Activated effector memory CD4-positive, alpha-beta T cell treated with anti-CD3 and anti-CD28 coated beads, Interleukin-2, amount 50 U/mL, for 16 hours (primary cell): ENCODE data around the gene GFOD1.
A peak's percentile ranks its signal among the peaks of the same experiment; 100 is the strongest.

Experiments used
- DNase-seq: peaks from one replicate; pipeline ENCODE4 v3.0.0-alpha.2; 2020

GFOD1 gene

GRCh38 chr6:13487122-13488014, at the start of gene GFOD1:
GFOD1 (minus strand) TSS chr6:13487600; CDS start chr6:13486890, 710 bp downstream.
- peak; percentile 91 for DNase-seq

GRCh38 chr6:13536796-13537526, 49.6 kb upstream of the GFOD1 start:
- no peak for DNase-seq

- no peak for DNase-seq
Observed at GRCh38 chr6:13535306-13535705, 47.9 kb upstream of the GFOD1 start.

- DNase-seq, result no peak
Observed at GRCh38 chr6:13534536-13534935, 47.1 kb upstream of the GFOD1 start.

- DNase-seq, result no peak
Observed at GRCh38 chr6:13531956-13532355, 44.6 kb upstream of the GFOD1 start.

GRCh38 chr6:13528777-13529343, 41.5 kb upstream of the GFOD1 start:
- no peak for DNase-seq

GRCh38 chr6:13528232-13528631, 40.8 kb upstream of the GFOD1 start:
- no peak for DNase-seq

GRCh38 chr6:13527671-13528056, 40.3 kb upstream of the GFOD1 start:
- no peak for DNase-seq

GRCh38 chr6:13526727-13527670, 39.6 kb upstream of the GFOD1 start:
- DNase-seq, result no peak

GRCh38 chr6:13526357-13526726, 38.9 kb upstream of the GFOD1 start:
- no peak for DNase-seq

GRCh38 chr6:13524801-13525508, 37.6 kb upstream of the GFOD1 start:
- no peak for DNase-seq

- no peak for DNase-seq
Observed at GRCh38 chr6:13523826-13524622, 36.6 kb upstream of the GFOD1 start.

GRCh38 chr6:13522656-13523055, 35.3 kb upstream of the GFOD1 start:
- no peak for DNase-seq

GRCh38 chr6:13519839-13520238, 32.4 kb upstream of the GFOD1 start:
- DNase-seq, result no peak

GRCh38 chr6:13517116-13517515, 29.7 kb upstream of the GFOD1 start:
- DNase-seq, result no peak

GRCh38 chr6:13515912-13516311, 28.5 kb upstream of the GFOD1 start:
- DNase-seq, result no peak

- no peak for DNase-seq
Observed at GRCh38 chr6:13513626-13514502, 26.5 kb upstream of the GFOD1 start.

- DNase-seq, result no peak
Observed at GRCh38 chr6:13512900-13513299, 25.5 kb upstream of the GFOD1 start.

GRCh38 chr6:13511913-13512717, 24.7 kb upstream of the GFOD1 start:
- no peak for DNase-seq
